ENCODE measurements around the gene PTPN11. TPM values are rescaled to one million over a fixed set of nuclear protein-coding genes. Genes with fewer than 3 reads are reported as not detected.

PTPN11 gene
- total and polyA plus RNA-seq, 10 of the 15 experiments (the other 5 are each of a cell fraction or from before 2014, with no cell fraction given): 14.6 to 85.2 (median 58.6) TPM

DNA sequence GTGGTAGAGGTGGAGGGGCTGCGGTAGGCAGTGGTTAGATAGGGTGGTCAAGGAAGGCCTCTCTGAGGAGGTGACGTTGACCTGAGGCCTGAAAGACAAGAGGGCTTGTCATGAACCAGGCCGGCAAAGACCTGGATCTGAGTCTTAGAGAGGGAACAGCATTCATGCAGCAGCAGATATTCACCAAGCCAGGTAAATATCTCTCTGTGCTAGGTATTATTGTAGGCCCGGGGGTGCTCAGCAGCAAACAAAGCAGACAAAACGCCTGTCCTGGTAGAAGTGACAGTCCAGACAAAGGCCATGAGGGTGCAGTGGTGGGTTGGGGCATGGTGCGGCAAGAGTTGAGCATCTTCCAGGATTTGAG lies 117.6 kb downstream of the PTPN11 start:
- H2AFZ ChIP-seq (ENCODE audit: control insufficient read depth, low read depth, low read length): no peak overlapping the region
- 52% methylated on average over 6 of the region's 6 CpGs for WGBS (ENCODE audit: insufficient coverage, insufficient replicate concordance, low lambda C conversion rate, missing lambda C conversion rate)
- DNase-seq (ENCODE audit: low read depth, low spot score) (no peak), FAIRE-seq (no peak), ATAC-seq (no peak)
- no peak for TF ChIP-seq POLR2AphosphoS2 (IDR thresholded peaks at IDR 0.05; ENCODE audit: low read depth, low read length)
- TF ChIP-seq SIN3A (IDR thresholded peaks at IDR 0.05; ENCODE audit: low read depth, low read length): no peak
- TF ChIP-seq EGR1 (IDR thresholded peaks at IDR 0.05; ENCODE audit: borderline replicate concordance in 1 of 2, low read depth in 2 of 2, low read length in 2 of 2): no peak
- no peak for TF ChIP-seq ATF7 (IDR thresholded peaks at IDR 0.05; ENCODE audit: low read depth)
- TF ChIP-seq, protein P1, sequence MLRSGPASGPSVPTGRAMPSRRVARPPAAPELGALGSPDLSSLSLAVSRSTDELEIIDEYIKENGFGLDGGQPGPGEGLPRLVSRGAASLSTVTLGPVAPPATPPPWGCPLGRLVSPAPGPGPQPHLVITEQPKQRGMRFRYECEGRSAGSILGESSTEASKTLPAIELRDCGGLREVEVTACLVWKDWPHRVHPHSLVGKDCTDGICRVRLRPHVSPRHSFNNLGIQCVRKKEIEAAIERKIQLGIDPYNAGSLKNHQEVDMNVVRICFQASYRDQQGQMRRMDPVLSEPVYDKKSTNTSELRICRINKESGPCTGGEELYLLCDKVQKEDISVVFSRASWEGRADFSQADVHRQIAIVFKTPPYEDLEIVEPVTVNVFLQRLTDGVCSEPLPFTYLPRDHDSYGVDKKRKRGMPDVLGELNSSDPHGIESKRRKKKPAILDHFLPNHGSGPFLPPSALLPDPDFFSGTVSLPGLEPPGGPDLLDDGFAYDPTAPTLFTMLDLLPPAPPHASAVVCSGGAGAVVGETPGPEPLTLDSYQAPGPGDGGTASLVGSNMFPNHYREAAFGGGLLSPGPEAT (IDR thresholded peaks at IDR 0.05; ENCODE audit: low read depth): no peak
- no peak for TF ChIP-seq RUNX3 (IDR thresholded peaks at IDR 0.05; ENCODE audit: low read length)
- TF ChIP-seq POLR2A (IDR thresholded peaks at IDR 0.05; ENCODE audit: low read depth, low read length): no peak
- TF ChIP-seq BRCA1 (IDR thresholded peaks at IDR 0.05; ENCODE audit: low read depth, low read length): no peak
- no peak for TF ChIP-seq PML (IDR thresholded peaks at IDR 0.05; ENCODE audit: low read length)
- TF ChIP-seq, protein P2, sequence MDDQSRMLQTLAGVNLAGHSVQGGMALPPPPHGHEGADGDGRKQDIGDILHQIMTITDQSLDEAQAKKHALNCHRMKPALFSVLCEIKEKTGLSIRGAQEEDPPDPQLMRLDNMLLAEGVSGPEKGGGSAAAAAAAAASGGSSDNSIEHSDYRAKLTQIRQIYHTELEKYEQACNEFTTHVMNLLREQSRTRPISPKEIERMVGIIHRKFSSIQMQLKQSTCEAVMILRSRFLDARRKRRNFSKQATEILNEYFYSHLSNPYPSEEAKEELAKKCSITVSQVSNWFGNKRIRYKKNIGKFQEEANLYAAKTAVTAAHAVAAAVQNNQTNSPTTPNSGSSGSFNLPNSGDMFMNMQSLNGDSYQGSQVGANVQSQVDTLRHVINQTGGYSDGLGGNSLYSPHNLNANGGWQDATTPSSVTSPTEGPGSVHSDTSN (IDR thresholded peaks at IDR 0.05; ENCODE audit: insufficient replicate concordance, low read depth, low read length): no peak
- TF ChIP-seq PAX5 (IDR thresholded peaks at IDR 0.05; ENCODE audit: borderline replicate concordance, low read depth, low read length): no peak
- TF ChIP-seq CBX3 (IDR thresholded peaks at IDR 0.05; ENCODE audit: borderline replicate concordance, low read depth): no peak
- no peak for TF ChIP-seq BACH1 (IDR thresholded peaks at IDR 0.05; ENCODE audit: borderline replicate concordance)
- H3K9ac ChIP-seq (ENCODE audit: control insufficient read depth, insufficient read depth, low read length): no peak overlapping the region
- BruUV-seq (replicated peaks): no TSS peak
- H3K27ac ChIP-seq (ENCODE audit: control insufficient read depth, insufficient read depth): no peak overlapping the region
- ChIA-PET RAD21 (ENCODE audit: unreplicated experiment) (no interaction called here), POLR2A (no interaction called here), SMC1A (ENCODE audit: uncharacterized antibody, unreplicated experiment) (no interaction called here), CTCF (no interaction called here)
- in situ Hi-C loops (cut with MboI): no loop called here
- no peaks in the 10 kb centered on the region for H4K20me1 ChIP-seq (ENCODE audit: control insufficient read depth, insufficient read depth)
- H3K9me3 ChIP-seq (replicated peaks; ENCODE audit: control insufficient read depth, insufficient read depth, low read length): no peaks in the 10 kb centered on the region
- H3K4me1 ChIP-seq (ENCODE audit: control insufficient read depth, insufficient read depth, low read length): no peaks in the 10 kb centered on the region
- peaks cover 0 to 2% of the 10 kb centered on the region in 2 experiments; a peak in 2 of 4 replicates for H3K27me3 ChIP-seq (replicated peaks in 1 of 2; ENCODE audit: control insufficient read depth in 2 of 2, insufficient read depth in 2 of 2, low read length in 1 of 2)
- H3K4me2 ChIP-seq (ENCODE audit: control insufficient read depth, insufficient read depth): no peak overlapping the region
- H3K36me3 ChIP-seq (ENCODE audit: control insufficient read depth in 2 of 2, insufficient read depth in 2 of 2, low read length in 1 of 2): no peaks in the 10 kb centered on the region
- no peak overlapping the region for H3K4me3 ChIP-seq
- no peaks in the 10 kb centered on the region for H3K79me2 ChIP-seq (ENCODE audit: control insufficient read depth, insufficient read depth, low read length)
- intact Hi-C loops (cut with micrococcal nuclease; ENCODE audit: unreplicated experiment): no loop called here

All from GM12878 (cell line).